Measurements from ENCODE around the gene C11orf86.

Gene C11orf86

DNA sequence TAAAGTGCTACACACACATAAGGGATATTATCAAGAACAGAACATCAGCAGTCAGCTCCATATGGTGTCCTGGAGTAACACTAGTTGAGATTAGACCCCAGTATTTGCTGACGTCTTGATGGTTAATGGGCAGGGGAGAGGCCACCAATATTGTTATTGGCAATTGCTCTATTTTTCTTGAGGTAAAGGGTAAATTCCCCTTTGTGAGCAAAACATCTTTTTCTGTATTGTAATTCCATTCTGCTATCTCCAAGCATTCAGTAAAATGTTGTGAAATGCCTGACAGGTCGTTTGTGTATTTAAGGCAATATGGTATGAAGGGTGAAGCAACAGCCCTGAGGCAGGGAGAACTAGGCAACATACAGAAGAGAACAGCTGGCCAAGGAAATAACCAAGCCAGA, 38.8 kb upstream of the C11orf86 start:
- no peak for DNase-seq
- Histone ChIP-seq H3K27me3 (no peaks in the 10 kb centered on the region), H3K36me3 (no peaks in the 10 kb centered on the region; the same call in 1 of the 2 replicates), H3K4me1 (peaks cover 24% of the 10 kb centered on the region), H3K4me3 (ENCODE audit: low read depth, low read length) (no peak overlapping the region), H3K9me3 (no peaks in the 10 kb centered on the region)
- TF ChIP-seq, protein P1, sequence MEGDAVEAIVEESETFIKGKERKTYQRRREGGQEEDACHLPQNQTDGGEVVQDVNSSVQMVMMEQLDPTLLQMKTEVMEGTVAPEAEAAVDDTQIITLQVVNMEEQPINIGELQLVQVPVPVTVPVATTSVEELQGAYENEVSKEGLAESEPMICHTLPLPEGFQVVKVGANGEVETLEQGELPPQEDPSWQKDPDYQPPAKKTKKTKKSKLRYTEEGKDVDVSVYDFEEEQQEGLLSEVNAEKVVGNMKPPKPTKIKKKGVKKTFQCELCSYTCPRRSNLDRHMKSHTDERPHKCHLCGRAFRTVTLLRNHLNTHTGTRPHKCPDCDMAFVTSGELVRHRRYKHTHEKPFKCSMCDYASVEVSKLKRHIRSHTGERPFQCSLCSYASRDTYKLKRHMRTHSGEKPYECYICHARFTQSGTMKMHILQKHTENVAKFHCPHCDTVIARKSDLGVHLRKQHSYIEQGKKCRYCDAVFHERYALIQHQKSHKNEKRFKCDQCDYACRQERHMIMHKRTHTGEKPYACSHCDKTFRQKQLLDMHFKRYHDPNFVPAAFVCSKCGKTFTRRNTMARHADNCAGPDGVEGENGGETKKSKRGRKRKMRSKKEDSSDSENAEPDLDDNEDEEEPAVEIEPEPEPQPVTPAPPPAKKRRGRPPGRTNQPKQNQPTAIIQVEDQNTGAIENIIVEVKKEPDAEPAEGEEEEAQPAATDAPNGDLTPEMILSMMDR (IDR thresholded peaks at IDR 0.05; ENCODE audit: low read depth, low read length), result no peak

DNA sequence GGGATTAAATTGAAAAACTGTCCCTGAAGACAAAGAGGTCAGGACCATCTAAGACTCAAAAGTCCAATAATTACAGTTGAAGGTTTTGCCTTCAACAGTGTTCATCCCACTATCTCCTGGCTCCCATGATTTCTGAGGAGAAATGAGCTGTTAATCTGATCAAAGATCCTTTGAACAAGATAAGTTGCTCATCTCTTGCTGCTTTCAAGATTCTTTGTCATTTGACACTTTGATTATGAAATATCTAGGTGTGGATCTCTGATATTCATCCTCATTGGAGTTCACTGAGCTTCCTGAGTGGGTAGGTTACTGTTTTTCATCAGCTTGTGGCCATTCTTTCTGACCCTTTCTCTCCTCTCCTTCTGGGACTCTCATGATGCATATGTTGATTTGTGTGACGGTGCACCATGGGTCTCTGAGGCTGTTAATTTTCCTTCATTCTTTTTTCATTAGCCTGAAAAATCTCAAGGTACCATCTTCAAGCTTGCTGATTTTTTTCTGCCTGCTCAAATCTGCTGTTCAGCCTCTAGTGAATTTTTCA, 37.8 kb upstream of the C11orf86 start:
- DNase-seq, result no peak
- no peaks in the 10 kb centered on the region for H3K27me3 ChIP-seq
- no peaks in the 10 kb centered on the region; the same call in 1 of the 2 replicates for H3K36me3 ChIP-seq
- peaks cover 18% of the 10 kb centered on the region for H3K4me1 ChIP-seq
- H3K9me3 ChIP-seq, result no peaks in the 10 kb centered on the region
- TF ChIP-seq, protein P1 (IDR thresholded peaks at IDR 0.05; ENCODE audit: low read depth, low read length), result no peak
- H3K4me3 ChIP-seq (ENCODE audit: low read depth, low read length), result no peak overlapping the region

DNA sequence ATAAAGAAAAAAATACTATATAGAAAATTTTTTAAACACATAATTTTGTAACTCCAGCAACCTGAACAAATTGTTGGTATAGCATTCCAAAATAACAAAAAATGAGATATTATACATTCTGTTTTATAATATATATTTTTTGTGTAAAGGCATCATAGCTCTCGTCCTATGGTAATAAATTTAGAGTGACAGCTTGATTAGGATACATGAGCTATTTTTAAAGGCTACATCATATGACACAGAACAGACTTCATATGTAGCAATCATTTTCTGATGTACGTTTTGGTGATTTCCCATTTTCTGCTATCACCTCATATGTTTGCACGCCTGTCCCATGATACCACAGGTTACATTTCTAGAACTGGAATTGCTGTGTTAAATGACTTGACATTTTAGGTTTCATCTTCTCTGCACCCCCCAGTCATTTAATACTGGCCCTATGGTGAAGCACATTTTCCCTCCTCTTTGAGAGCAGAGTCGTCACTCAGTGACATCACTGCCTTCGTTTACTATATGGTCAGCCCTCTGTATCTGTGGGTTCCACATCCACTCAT, 36.4 kb upstream of the C11orf86 start:
- DNase-seq, result no peak
- Histone ChIP-seq H3K36me3 (no peaks in the 10 kb centered on the region; the same call in 1 of the 2 replicates), H3K27me3 (no peaks in the 10 kb centered on the region), H3K4me1 (peaks cover 7% of the 10 kb centered on the region; the same call in 1 of the 2 replicates), H3K4me3 (ENCODE audit: low read depth, low read length) (no peak overlapping the region), H3K9me3 (no peaks in the 10 kb centered on the region)
- TF ChIP-seq, protein P1 (IDR thresholded peaks at IDR 0.05; ENCODE audit: low read depth, low read length), result no peak

DNA sequence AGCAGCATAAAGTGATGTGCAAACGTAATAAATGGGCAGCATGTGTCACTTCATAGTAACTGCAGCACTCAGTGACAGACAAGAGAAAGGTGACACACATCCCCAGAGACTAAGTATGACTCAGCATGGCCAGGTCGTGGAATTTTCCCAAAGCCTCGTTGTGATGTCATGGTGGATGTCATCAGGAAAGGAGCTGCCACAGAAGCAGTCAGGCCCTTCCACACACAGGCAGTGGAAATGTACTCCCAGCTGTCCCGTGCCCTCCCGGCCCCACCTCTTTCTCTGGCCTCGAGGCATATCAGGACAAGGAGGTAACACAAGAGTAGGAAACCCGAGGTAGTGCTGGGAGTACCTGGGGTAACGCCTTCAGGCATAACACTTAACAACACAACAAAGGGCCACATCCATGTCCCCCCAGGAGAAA, 25.0 kb upstream of the C11orf86 start:
- Histone ChIP-seq H3K36me3 (no peaks in the 10 kb centered on the region; the same call in 1 of the 2 replicates), H3K4me1 (peaks cover 42% of the 10 kb centered on the region), H3K9me3 (no peaks in the 10 kb centered on the region), H3K4me3 (ENCODE audit: low read depth, low read length) (no peak overlapping the region), H3K27me3 (no peaks in the 10 kb centered on the region)
- peak; percentile 89 for DNase-seq
- TF ChIP-seq, protein P1 (IDR thresholded peaks at IDR 0.05; ENCODE audit: low read depth, low read length), result no peak

DNA sequence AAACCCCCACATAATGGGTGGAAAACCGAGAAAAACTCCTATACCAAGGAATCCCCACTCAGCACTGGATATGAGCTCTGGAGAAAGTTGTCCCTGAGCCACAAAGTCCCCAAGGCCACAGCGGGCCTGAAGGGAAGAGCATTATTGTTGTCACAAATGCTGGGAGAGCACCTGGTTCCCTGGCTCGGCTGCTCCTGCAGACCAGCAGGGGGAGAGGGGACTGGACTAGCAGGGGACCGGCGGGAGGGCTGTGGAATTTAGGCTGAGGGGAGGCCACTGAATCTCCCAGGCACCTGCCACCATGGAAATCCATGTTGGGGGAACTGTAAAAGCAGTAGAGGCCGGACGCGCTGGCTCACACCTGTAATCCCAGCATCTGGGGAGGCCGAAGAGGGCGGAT, 24.0 kb upstream of the C11orf86 start:
- no peaks in the 10 kb centered on the region for H3K9me3 ChIP-seq
- TF ChIP-seq, protein P1 (IDR thresholded peaks at IDR 0.05; ENCODE audit: low read depth, low read length), result no peak; the same call in 1 of the 2 replicates
- H3K27me3 ChIP-seq, result no peaks in the 10 kb centered on the region
- no peak overlapping the region for H3K4me3 ChIP-seq (ENCODE audit: low read depth, low read length)
- peaks cover 42% of the 10 kb centered on the region for H3K4me1 ChIP-seq
- no peaks in the 10 kb centered on the region; the same call in 1 of the 2 replicates for H3K36me3 ChIP-seq
- peak; percentile 27 for DNase-seq

DNA sequence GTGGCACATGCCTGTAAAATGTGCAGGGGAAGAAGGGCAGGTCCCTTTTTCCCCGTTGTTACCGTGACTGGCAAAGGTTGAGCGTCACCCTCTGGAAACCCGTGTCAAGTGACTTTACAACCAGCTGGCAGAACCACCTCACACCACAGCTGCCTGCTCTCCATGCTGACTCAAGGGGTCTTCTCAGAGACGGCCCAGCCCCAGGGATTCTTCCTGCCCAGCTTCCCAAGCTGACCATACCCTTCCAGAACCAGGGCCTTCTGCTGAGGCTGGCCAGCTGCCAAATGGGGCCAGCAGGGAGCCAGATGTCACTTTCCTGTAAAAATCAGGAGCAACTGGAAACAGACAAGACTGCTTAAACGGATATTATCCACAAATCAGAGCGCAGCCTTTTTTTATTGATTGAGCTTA, 23.2 kb upstream of the C11orf86 start:
- Histone ChIP-seq H3K27me3 (no peaks in the 10 kb centered on the region), H3K36me3 (no peaks in the 10 kb centered on the region; the same call in 1 of the 2 replicates), H3K4me1 (peaks cover 44% of the 10 kb centered on the region), H3K9me3 (no peaks in the 10 kb centered on the region), H3K4me3 (ENCODE audit: low read depth, low read length) (peak overlapping the region; percentile 15)
- DNase-seq, result peak; percentile 91
- TF ChIP-seq, protein P1 (IDR thresholded peaks at IDR 0.05; ENCODE audit: low read depth, low read length), result peak; percentile 3; the same call in 1 of the 2 replicates

Measured in BE2C (cell line).